Left lung (tissue), 10 donors: Measurements from ENCODE around the gene POP7. TPM values are rescaled to one million over a fixed set of nuclear protein-coding genes. Genes with fewer than 3 reads are reported as not detected.

Source experiments
- ATAC-seq: fragments of 200-7000 bp; cut with Tn5 transposase; one replicate; pipeline ENCODE4 v1.9.1; 2020; ENCODE audit warnings: moderate library complexity
- DNase-seq, 4 donors: peaks; one replicate each; pipeline ENCODE4 v3.0.0-alpha.2; 2013 to 2020
- H3K27ac ChIP-seq, 2 donors: fragments of 200-600 bp; sonication (generic) in 1 of 2; one replicate each; pipeline versions ENCODE4 v1.5.0 to v1.8.0; 2020 to 2021
- H3K27me3 ChIP-seq, 2 donors: fragments of 200-600 bp; sonication (generic) in 1 of 2; one replicate each; pipeline versions ENCODE4 v1.5.0 to v1.8.0; 2020 to 2021
- H3K36me3 ChIP-seq, 2 donors: fragments of 200-600 bp; sonication (generic) in 1 of 2; one replicate each; pipeline versions ENCODE4 v1.5.0 to v1.8.0; 2020 to 2021
- H3K4me1 ChIP-seq, 2 donors: fragments of 200-600 bp; one replicate each; pipeline ENCODE4 v1.8.0; 2021
- H3K4me3 ChIP-seq, 2 donors: fragments of 200-600 bp; sonication (generic) in 1 of 2; one replicate each; pipeline versions ENCODE4 v1.5.0 to v1.8.0; 2020 to 2021; ENCODE audit warnings: mild to moderate bottlenecking in 1 of 2
- H3K9me3 ChIP-seq, 2 donors: fragments of 200-600 bp; sonication (generic) in 1 of 2; one replicate each; pipeline versions ENCODE4 v1.5.0 to v1.8.0; 2020 to 2021
- CTCF ChIP-seq, 2 donors: fragments of 200-600 bp; sonication (generic) in 1 of 2; IDR thresholded peaks; one replicate each; pipeline versions ENCODE4 v1.5.0 to v1.8.0; 2021; ENCODE audit warnings: antibody characterized with exemption in 2 of 2
- intact Hi-C, 2 donors: fragments of 100-400 bp; cut with DNase I; formaldehyde crosslinking; loops; one replicate each; pipeline versions ENCODE4 v1.11.2 to v1.14.2; 2022
- polyA plus RNA-seq, 6 donors: library from polyadenylated mRNA; unstranded; fragments of 120-200 nt; gene quantifications; one replicate each; pipeline ENCODE4 v1.2.1, GENCODE V29; 2013; ENCODE audit not compliant: insufficient read length in 6 of 6
- total RNA-seq, 2 donors: library from RNA; stranded (reverse); fragmentation: NEBNext Ultra II Directional; extraction: Animal tissue kit (Norgen Biotek cat#: 25700); gene quantifications; one replicate each; pipeline ENCODE4 v1.2.1, GENCODE V29; 2021
- donor health status: DM: no; HTN: yes; CAD: no.
- donor health status: DM: no; HTN: no; CAD: no.

Gene POP7
- total and polyA plus RNA-seq, 8 donors, result 15.8 to 29.7 (median 21.4) TPM

DNA sequence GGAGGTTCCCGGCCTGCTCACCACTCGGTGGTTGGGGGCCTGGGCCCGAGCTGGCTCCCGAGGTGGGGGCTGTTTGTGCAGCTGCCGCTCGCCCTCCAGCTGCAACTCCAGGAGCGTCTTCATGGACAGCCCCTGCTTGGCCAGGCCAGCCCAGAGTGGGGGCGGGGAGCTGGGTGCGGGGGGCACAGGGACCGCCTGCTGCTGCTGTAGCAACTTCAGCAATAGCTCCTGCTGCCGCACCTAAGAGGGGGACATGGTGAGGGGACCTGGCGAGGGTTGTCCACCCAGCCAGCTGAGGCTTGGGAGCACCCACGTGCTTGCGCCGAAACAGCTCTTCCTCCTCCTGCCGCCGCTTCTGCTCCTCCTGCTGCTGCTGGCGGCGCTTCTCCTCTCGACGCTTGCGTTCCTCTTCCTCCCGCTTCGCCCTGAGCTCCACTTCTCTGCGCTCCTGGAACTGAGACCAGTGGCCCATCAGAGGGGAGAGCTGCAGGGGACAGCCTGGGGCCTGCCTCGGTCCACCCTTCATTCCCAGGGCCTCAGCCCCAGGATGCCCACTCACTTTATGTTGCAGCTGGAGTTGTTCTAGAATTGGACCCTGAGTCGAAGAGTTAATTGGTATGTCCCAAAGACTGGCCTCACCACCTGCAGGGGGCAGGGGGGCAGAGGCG, 22.8 kb upstream of the POP7 start:
- intact Hi-C loops, result loop anchor here in 1 of 2 donors (10.0 kb wide), 1 partner anchor 208 kb away; the partner anchor contains the start of gene TSC22D4
- no peak for TF ChIP-seq CTCF (IDR thresholded peaks at IDR 0.05)
- ATAC-seq, result no peak

DNA sequence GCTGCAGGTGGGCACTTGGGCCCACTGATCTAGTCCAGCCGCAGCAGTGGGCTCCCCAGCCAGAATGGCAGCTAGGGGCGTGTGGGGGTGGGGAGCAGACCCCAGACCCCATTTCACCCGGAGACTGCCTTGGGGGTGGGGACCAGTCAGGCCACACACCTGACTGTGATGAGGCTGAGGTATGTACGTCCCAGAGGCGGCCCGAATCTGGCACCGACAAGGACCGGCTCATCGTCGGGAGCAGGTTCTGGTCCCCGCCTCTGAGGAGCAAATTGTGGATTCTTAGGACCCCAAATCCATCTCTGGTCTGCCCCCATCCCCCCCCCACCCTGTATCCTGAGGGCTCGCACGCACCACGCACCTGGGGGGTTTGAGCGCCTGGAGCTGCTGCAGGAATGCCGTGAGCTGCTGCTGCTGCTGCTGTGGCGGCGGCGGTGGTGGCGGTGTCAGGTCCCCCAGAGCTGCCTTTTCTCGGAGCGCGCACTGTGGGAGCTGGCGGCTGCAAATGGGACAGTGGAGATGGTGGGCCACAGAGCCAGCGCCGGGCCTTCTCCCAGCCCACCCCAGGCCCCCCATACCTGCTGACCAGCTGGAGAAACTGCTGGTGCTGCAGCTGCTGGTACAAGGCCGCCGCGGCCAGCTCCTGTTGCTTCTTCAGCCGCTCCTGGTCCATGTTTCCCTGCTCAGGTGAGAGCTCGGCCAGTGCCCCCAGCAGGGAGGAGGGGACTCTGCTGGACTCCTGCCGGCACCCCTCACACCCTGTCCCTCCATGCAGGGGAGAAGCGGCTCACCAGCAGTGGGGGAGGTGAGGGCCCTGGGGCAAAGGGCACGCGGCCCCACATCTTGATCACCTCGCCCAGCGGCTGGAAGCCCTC, 22.0 kb upstream of the POP7 start:
- Histone ChIP-seq H3K4me3 (no peak overlapping the region), H3K27ac (no peak overlapping the region), H3K36me3 (peaks cover 0 to 99% of the 10 kb centered on the region in 2 donors), H3K4me1 (peaks cover 0 to 19% of the 10 kb centered on the region in 2 donors), H3K9me3 (no peaks in the 10 kb centered on the region), H3K27me3 (no peaks in the 10 kb centered on the region)
- no peak for TF ChIP-seq CTCF (IDR thresholded peaks at IDR 0.05)
- ATAC-seq, result no peak
- peak in 1 of 4 donors; percentile 69 for DNase-seq
- intact Hi-C loops, result loop anchor here in 1 of 2 donors (10.0 kb wide), 1 partner anchor 209 kb away; the partner anchor contains the start of gene TSC22D4

More for the DNA sequence above, 22.8 kb upstream of the POP7 start:
- peaks cover 0 to 100% of the 10 kb centered on the region in 2 donors for H3K36me3 ChIP-seq
- no peaks in the 10 kb centered on the region for H3K9me3 ChIP-seq
- DNase-seq, result peak in 1 of 4 donors; percentile 77
- no peaks in the 10 kb centered on the region for H3K27me3 ChIP-seq
- H3K4me3 ChIP-seq, result no peak overlapping the region
- H3K4me1 ChIP-seq, result peaks cover 0 to 27% of the 10 kb centered on the region in 2 donors
- no peak overlapping the region for H3K27ac ChIP-seq

DNA sequence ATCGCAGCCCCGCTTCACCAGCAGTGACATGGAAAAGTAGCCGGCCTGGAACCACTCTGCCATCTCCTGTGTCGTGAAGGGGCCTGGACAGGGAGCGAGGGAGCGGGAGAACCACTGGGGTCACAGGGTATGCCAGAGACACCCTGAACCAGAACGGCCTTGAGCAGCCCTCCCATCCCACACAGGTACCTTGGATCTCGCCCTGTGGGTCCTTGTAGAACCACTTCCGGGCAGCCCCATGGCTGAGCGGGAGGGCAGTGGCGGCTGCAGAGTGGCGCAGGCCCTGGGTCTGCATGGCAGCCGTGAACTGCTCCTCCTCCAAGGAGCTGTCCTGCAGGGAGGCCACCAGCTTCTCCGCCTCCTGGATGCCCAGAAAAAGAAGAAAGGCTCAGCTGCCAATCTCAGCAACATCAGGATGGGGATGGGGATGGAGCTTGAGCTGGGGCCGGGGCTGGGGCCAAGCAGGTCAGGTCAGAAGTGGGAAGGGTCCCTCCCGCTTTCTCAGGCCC, 21.3 kb upstream of the POP7 start:
- H3K36me3 ChIP-seq, result peaks cover 0 to 97% of the 10 kb centered on the region in 2 donors

GRCh38 chr7:100685049-100685605, 20.8 kb upstream of the POP7 start:
- H3K27me3 ChIP-seq, result no peaks in the 10 kb centered on the region
- intact Hi-C loops, result loop anchor here in 1 of 2 donors (10.0 kb wide), 1 partner anchor 210 kb away; the partner anchor contains the start of gene TSC22D4
- H3K27ac ChIP-seq, result no peak overlapping the region
- H3K4me3 ChIP-seq, result no peak overlapping the region
- no peak for ATAC-seq
- H3K9me3 ChIP-seq, result no peaks in the 10 kb centered on the region
- DNase-seq, result peak in 1 of 4 donors; percentile 61
- TF ChIP-seq CTCF (IDR thresholded peaks at IDR 0.05), result no peak
- H3K36me3 ChIP-seq, result peaks cover 0 to 92% of the 10 kb centered on the region in 2 donors
- peaks cover 0 to 7% of the 10 kb centered on the region in 2 donors for H3K4me1 ChIP-seq

More for the DNA sequence above, 21.3 kb upstream of the POP7 start:
- Histone ChIP-seq H3K9me3 (no peaks in the 10 kb centered on the region), H3K4me1 (peaks cover 0 to 12% of the 10 kb centered on the region in 2 donors), H3K27ac (no peak overlapping the region), H3K4me3 (no peak overlapping the region), H3K27me3 (no peaks in the 10 kb centered on the region)
- no peak for TF ChIP-seq CTCF (IDR thresholded peaks at IDR 0.05)
- intact Hi-C loops, result loop anchor here in 1 of 2 donors (10.0 kb wide), 1 partner anchor 210 kb away; the partner anchor contains the start of gene TSC22D4
- DNase-seq, result peak in 1 of 4 donors; percentile 55
- ATAC-seq, result no peak
